GM23248 (cell line): Measurements from ENCODE around the gene DNMT1.

Source experiments
- EZH2 ChIP-seq: fragments of 200-600 bp; sonication (generic); IDR thresholded peaks from 2 replicates; pipeline ENCODE4 v1.6.1; 2018; ENCODE audit warnings: antibody characterized with exemption, mild to moderate bottlenecking; ENCODE audit not compliant: insufficient read depth, poor library complexity, severe bottlenecking
- EZH2phosphoT487 ChIP-seq: fragments of 200-600 bp; sonication (generic); IDR thresholded peaks from 2 replicates; pipeline ENCODE4 v1.6.1; 2018; ENCODE audit warnings: antibody characterized with exemption, moderate library complexity, mild to moderate bottlenecking, low read depth; ENCODE audit not compliant: insufficient read depth

- no peak for TF ChIP-seq EZH2phosphoT487
- no peak for TF ChIP-seq EZH2
Observed at GRCh38 chr19:10192922-10193321, 1.8 kb downstream of the DNMT1 start.
